Stimulated activated CD8-positive, alpha-beta memory T cell treated with anti-CD3 and anti-CD28 coated beads, Interleukin-12 subunit alpha, Interleukin-12 subunit beta, amount 100 ng/mL, for 4 hours (primary cell): ENCODE data around the gene CTTNBP2NL.
A peak's percentile ranks its signal among the peaks of the same experiment; 100 is the strongest.

Experiments
- DNase-seq: peaks from one replicate; pipeline ENCODE4 v3.0.0-alpha.2; 2020; ENCODE audit warnings: low read depth

The CTTNBP2NL gene

GRCh38 chr1:112507921-112508277, 111.9 kb downstream of the CTTNBP2NL start:
- peak; percentile 20 for DNase-seq

DNA sequence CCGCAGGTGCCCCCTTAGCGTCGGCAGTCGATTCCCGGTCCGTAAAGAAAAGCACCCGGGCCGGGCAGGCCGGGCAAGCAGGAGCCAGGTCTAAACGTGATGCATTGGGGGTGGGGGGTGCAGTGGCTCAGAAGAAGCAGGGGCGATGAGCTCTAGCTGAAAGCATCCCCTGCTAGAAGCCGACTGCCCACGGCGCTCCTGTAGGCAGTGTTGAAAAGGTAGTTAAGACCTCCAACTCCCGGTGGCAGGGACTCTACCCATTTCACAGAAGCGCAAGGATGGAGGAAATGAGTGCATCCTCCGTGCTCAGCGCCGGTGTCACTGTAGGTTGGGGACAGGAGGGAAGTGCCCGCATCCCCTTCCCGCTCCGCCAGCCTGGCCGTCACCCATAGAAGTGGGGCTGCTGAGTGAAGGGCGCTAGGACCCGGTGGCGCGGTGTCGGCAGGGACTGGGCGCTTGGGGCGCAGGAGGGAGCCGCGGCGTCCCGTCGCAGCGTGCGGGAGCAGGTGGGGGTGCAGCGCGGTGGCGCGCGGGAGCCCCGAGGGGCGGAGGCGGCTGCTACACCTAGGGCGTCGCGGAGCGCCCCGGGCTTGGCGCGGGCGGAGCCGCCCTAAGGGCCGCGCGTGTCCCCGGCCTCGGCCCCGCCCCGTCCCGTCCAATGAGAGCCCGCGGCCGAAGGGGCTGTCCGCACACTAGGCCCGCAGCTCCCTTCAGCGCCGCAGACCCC, 112.4 kb downstream of the CTTNBP2NL start, which contains the start of gene WNT2B:
Gene WNT2B (plus strand): TSS at position 688 of the 727 bp plus-strand sequence. CDS start 298 bp downstream, outside the sequence.
- peak; percentile 22 for DNase-seq

DNA sequence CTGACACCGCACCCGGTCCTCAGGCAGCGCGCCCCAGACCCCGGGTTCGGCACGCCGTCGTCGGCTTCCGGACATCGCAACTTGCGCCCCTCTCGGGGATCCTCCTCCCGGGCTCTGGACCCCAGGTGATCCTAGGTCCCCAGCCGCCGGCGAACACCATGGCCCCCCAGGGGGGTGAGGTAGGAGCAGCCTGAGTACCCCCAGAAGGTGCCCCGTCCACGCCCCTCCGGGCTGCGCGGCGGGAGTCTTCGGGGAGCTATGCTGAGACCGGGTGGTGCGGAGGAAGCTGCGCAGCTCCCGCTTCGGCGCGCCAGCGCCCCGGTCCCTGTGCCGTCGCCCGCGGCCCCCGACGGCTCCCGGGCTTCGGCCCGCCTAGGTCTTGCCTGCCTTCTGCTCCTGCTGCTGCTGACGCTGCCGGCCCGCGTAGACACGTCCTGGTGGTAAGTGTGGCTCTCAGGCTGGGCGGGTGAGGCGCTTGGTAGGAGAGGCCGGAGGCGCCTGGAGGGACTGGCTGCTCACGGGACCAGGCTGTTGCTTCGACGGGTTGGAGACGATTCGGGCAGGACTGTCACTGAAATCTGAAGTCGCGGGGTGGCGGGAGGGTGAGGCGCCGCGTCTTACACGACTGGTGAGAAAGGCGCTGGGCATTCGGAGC, 113.1 kb downstream of the CTTNBP2NL start:
- DNase-seq = peak; percentile 6

- DNase-seq = no peak
These were observed 113.7 kb downstream of the CTTNBP2NL start for GRCh38 chr1:112509660-112510178.

DNA sequence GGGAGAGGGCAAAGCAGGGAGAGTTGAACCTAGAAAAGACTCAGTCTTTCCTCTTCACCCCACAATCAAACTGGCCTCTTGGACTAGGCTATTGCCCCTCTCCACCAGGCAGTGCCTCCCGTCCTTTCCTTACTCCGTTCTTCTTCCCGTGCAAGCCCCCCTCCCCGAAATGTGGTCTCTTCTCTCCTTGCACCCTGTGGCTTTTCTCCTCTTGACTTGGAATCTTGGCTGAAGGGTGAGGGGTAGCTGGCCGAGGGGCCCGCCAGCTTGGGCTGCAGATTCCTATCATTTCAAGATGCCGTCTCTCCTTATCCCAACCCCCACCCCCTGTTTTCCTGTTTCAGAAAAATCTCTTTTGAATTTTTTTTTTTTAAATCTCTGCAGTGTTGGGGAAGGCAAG, 114.3 kb downstream of the CTTNBP2NL start:
- no peak for DNase-seq
